Type B pancreatic cell (in vitro differentiated cells): Measurements from ENCODE around the gene IL4. TPM values are rescaled to one million over a fixed set of nuclear protein-coding genes. Genes with fewer than 3 reads are reported as not detected.
"Not testable (repeated sequence)": the region's sequence is repeated elsewhere in the genome, so short reads cannot be mapped to it uniquely, and the experiment has no call there.

Source experiments
- DNase-seq: peaks from one replicate; pipeline ENCODE4 v3.0.0; 2021; ENCODE audit warnings: mixed read lengths; ENCODE audit not compliant: unreplicated experiment; ENCODE audit errors: extremely low spot score
- H3K27ac Mint-ChIP-seq: 2 replicates; pipeline ENCODE4 v1.8.0; 2021; ENCODE audit warnings: mild to moderate bottlenecking, mixed read lengths
- H3K27me3 Mint-ChIP-seq: 2 replicates; pipeline ENCODE4 v1.8.0; 2021; ENCODE audit warnings: mixed read lengths
- H3K36me3 Mint-ChIP-seq: 2 replicates; pipeline ENCODE4 v1.8.0; 2021; ENCODE audit warnings: mixed read lengths
- H3K4me1 Mint-ChIP-seq: one replicate; pipeline ENCODE4 v1.8.0; 2021; ENCODE audit warnings: mixed read lengths; ENCODE audit not compliant: unreplicated experiment
- H3K4me3 Mint-ChIP-seq: 2 replicates; pipeline ENCODE4 v1.8.0; 2021; ENCODE audit warnings: mild to moderate bottlenecking, mixed read lengths
- H3K9me3 Mint-ChIP-seq: 2 replicates; pipeline ENCODE4 v1.8.0; 2021; ENCODE audit warnings: mixed read lengths
- CTCF ChIP-seq: fragments of 200-600 bp; sonication (generic); conservative IDR thresholded peaks from 2 replicates; pipeline ENCODE4 v1.5.0; 2021; ENCODE audit warnings: antibody characterized with exemption, mild to moderate bottlenecking
- total RNA-seq: library from RNA; stranded (reverse); gene quantifications from 2 replicates; pipeline ENCODE4 v1.2.1, GENCODE V29; 2021; ENCODE audit warnings: low replicate concordance

Gene IL4
- total RNA-seq, 1 donor from 2014 or later = not detected

GRCh38 chr5:132688536-132689339, 14.9 kb downstream of the IL4 start:
- peaks cover 5% of the 10 kb centered on the region for H3K36me3 Mint-ChIP-seq
- no peak overlapping the region for H3K4me3 Mint-ChIP-seq
- no peak for DNase-seq
- H3K27ac Mint-ChIP-seq = no peak overlapping the region
- H3K4me1 Mint-ChIP-seq = no peaks in the 10 kb centered on the region
- no peaks in the 10 kb centered on the region for H3K27me3 Mint-ChIP-seq
- no peak for TF ChIP-seq CTCF
- H3K9me3 Mint-ChIP-seq = no peaks in the 10 kb centered on the region

GRCh38 chr5:132689513-132689912, 15.7 kb downstream of the IL4 start:
- no peak for TF ChIP-seq CTCF
- Mint-ChIP-seq H3K9me3 (no peaks in the 10 kb centered on the region), H3K36me3 (peaks cover 5% of the 10 kb centered on the region), H3K4me1 (no peaks in the 10 kb centered on the region), H3K27ac (no peak overlapping the region), H3K4me3 (no peak overlapping the region), H3K27me3 (no peaks in the 10 kb centered on the region)
- DNase-seq = no peak

- Mint-ChIP-seq H3K4me1 (no peaks in the 10 kb centered on the region), H3K4me3 (no peak overlapping the region), H3K36me3 (peaks cover 5% of the 10 kb centered on the region), H3K27me3 (no peaks in the 10 kb centered on the region), H3K27ac (no peak overlapping the region), H3K9me3 (no peaks in the 10 kb centered on the region)
- no peak for TF ChIP-seq CTCF
- no peak for DNase-seq
Observed at GRCh38 chr5:132690156-132690555, 16.4 kb downstream of the IL4 start.

- not testable (repeated sequence) for H3K4me1 Mint-ChIP-seq, H3K4me3 Mint-ChIP-seq, H3K36me3 Mint-ChIP-seq, H3K27ac Mint-ChIP-seq, H3K9me3 Mint-ChIP-seq, DNase-seq, H3K27me3 Mint-ChIP-seq
Observed at GRCh38 chr5:132691755-132692631, 18.2 kb downstream of the IL4 start.

- no peaks in the 10 kb centered on the region for H3K4me1 Mint-ChIP-seq
- H3K4me3 Mint-ChIP-seq = no peak overlapping the region
- DNase-seq = no peak
- H3K36me3 Mint-ChIP-seq = peaks cover 8% of the 10 kb centered on the region
- no peak for TF ChIP-seq CTCF
- H3K27me3 Mint-ChIP-seq = no peaks in the 10 kb centered on the region
- H3K9me3 Mint-ChIP-seq = no peaks in the 10 kb centered on the region
- H3K27ac Mint-ChIP-seq = no peak overlapping the region
Observed at GRCh38 chr5:132692632-132692967, 18.8 kb downstream of the IL4 start.

GRCh38 chr5:132695956-132696355, 22.2 kb downstream of the IL4 start:
- Mint-ChIP-seq H3K4me1 (no peaks in the 10 kb centered on the region), H3K4me3 (no peak overlapping the region), H3K9me3 (no peaks in the 10 kb centered on the region), H3K27ac (no peak overlapping the region), H3K27me3 (no peaks in the 10 kb centered on the region), H3K36me3 (peaks cover 26% of the 10 kb centered on the region)
- no peak for DNase-seq
- no peak for TF ChIP-seq CTCF
